GM18870 (cell line): ENCODE measurements around the gene C4BPA.

ENCODE experiments used
- ATAC-seq: cut with Tn5 transposase; IDR thresholded peaks from one replicate; pipeline ENCODE4 v1.9.1; 2021; ENCODE audit warnings: moderate library complexity; ENCODE audit not compliant: unreplicated experiment

C4BPA gene

GRCh38 chr1:207179036-207179435 lies 75.0 kb downstream of the C4BPA start:
- ATAC-seq = no peak

DNA sequence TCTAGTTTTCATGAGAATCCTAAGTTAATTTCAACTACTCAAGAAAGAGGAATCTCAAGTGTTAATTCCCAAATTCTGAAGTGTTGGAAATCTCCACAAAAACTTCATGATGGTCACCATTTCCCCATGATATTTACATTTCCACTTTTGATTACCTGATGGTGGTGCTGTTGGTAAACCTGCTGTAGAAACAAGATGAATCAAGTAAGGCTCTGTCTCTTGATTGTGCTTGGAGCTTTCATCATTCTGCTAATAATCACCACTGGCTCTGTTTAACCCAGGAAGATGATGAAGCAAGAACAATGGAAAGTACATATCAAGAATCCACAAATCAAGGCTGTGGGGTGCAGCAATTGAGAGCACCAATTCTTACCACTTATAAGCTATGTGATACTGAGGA lies 77.8 kb downstream of the C4BPA start:
- ATAC-seq = no peak

DNA sequence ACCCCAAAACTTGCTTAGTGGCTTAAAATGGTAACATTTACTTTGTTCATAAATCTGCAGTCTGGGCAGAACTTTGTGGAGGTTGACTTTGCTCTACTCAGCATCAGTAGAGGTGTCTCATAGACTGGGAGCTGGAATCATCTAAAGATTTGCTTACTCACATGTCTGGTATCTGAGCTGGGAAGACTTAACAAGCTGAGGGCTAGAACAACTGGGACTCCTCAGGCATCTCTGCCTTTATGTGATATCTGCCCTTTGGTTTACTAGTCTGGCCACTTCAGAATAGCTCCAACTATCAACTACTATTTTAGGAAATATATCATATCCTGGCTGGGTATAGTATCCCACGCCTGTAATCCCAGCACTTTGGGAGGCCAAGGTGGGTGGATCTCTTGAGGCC lies 82.5 kb downstream of the C4BPA start:
- no peak for ATAC-seq

GRCh38 chr1:207188901-207189300 lies 84.9 kb downstream of the C4BPA start:
- no peak for ATAC-seq

GRCh38 chr1:207191061-207191460 lies 87.0 kb downstream of the C4BPA start:
- no peak for ATAC-seq

DNA sequence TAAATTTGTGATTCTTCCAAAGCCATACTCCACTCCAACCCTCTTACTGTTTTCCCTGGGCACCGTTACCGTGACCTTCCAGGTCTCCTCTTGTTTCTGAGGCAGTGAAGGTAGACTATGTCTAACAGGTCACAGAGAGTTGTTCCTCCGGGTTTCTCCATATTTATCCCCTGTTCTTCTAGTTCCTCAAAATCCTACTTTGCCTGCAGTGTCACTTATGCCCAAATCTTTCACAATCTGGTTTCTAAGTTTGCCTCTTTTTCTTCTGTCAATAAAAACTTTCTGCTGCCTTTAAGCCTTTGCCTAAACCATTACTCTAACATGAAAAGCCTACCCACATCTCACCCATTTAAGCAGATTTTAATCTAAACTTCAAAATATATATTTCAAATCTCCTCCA lies 87.7 kb downstream of the C4BPA start:
- ATAC-seq = no peak

DNA sequence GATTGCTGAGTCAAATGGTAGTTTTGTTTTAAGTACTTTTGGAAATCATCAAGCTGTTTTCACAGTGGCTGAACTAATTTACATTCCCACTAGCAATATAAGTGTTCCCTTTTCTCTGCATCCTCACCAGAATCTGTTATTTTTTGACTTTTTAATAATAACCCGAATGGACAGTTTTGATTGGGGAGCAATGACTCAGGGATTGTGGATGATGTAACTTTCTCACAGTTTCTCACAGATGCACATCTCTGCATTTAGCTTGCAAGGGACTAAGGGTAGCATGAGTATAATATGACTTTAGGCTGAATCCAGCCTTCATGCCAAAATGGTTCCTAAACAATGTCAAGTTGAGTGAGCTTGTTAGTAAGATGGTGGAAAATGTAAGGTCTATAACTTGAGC lies 90.2 kb downstream of the C4BPA start:
- no peak for ATAC-seq
